Activated naive CD8-positive, alpha-beta T cell treated with anti-CD3 and anti-CD28 coated beads, Interleukin-2, amount 10 ng/mL, durations not matched to agents 7 days and 5 days (primary cell): ENCODE results near the gene ZNF74. TPM values are rescaled to one million over a fixed set of nuclear protein-coding genes. Genes with fewer than 3 reads are reported as not detected.
"Not testable (repeated sequence)": the region's sequence is repeated elsewhere in the genome, so short reads cannot be mapped to it uniquely, and the experiment has no call there.

Experiments
- ATAC-seq: fragments of 150-1000 bp; cut with Tn5 transposase; one replicate; pipeline ENCODE4 v1.10.0; 2021; ENCODE audit warnings: low read depth, moderate library complexity
- POLR2A ChIA-PET: fragments of 350-600 bp; sonication (Branson Sonifier 250); formaldehyde crosslinking; loops from one replicate; lab custom pipeline; 2021; ENCODE audit warnings: antibody characterized with exemption; lab: Charles Lee
- DNase-seq: peaks from one replicate; pipeline ENCODE4 v3.0.0; 2021
- H3K27ac Mint-ChIP-seq: one replicate; pipeline ENCODE4 v1.8.0; 2022; ENCODE audit warnings: mild to moderate bottlenecking, mixed read lengths
- H3K27me3 Mint-ChIP-seq: one replicate; pipeline ENCODE4 v1.8.0; 2022; ENCODE audit warnings: mild to moderate bottlenecking, moderate library complexity, mixed read lengths
- H3K36me3 Mint-ChIP-seq: one replicate; pipeline ENCODE4 v1.8.0; 2021; ENCODE audit warnings: mild to moderate bottlenecking, mixed read lengths
- H3K4me1 Mint-ChIP-seq: one replicate; pipeline ENCODE4 v1.8.0; 2021; ENCODE audit warnings: mixed read lengths
- H3K4me3 Mint-ChIP-seq: one replicate; pipeline ENCODE4 v1.8.0; 2022; ENCODE audit warnings: mild to moderate bottlenecking, moderate library complexity, mixed read lengths
- H3K9me3 Mint-ChIP-seq: one replicate; pipeline ENCODE4 v1.8.0; 2021; ENCODE audit warnings: mixed read lengths
- total RNA-seq, 2 experiments: library from RNA; stranded (reverse); gene quantifications; one replicate each; pipeline ENCODE4 v1.2.3, GENCODE V29; 2021

Gene ZNF74
- total RNA-seq, 2 experiments from 2014 or later = 10.7 to 13.3 TPM

GRCh38 chr22:20446383-20446970, 52.5 kb downstream of the ZNF74 start:
- H3K27ac Mint-ChIP-seq = no peak overlapping the region
- DNase-seq = no peak
- no peak for ATAC-seq
- POLR2A ChIA-PET = no interaction called here
- H3K27me3 Mint-ChIP-seq = no peaks in the 10 kb centered on the region
- no peaks in the 10 kb centered on the region for H3K9me3 Mint-ChIP-seq
- peaks cover 6% of the 10 kb centered on the region for H3K36me3 Mint-ChIP-seq
- no peak overlapping the region for H3K4me3 Mint-ChIP-seq
- H3K4me1 Mint-ChIP-seq = peaks cover 1% of the 10 kb centered on the region

DNA sequence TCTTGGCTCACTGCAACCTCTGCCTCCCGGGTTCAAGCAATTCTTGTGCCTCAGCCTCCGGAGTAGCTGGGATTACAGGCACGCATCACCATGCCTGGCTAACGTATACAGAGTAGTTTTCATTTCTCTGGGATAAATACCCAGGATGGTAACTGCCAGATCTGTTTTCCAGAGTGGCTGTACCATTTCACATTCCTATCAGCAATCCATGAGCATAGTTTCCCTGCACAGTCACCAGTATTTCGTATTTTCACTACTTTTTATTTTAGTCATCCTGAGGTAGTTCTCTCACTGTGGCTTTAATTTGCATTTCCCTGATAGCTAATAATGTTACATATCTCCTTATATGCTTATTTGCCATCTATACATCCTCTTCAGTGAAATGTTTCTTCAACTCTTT, 54.7 kb downstream of the ZNF74 start:
- POLR2A ChIA-PET = no interaction called here
- ATAC-seq (no peak), DNase-seq (no peak)
- no peak overlapping the region for H3K4me3 Mint-ChIP-seq
- no peaks in the 10 kb centered on the region for H3K9me3 Mint-ChIP-seq
- H3K36me3 Mint-ChIP-seq = peaks cover 8% of the 10 kb centered on the region
- H3K4me1 Mint-ChIP-seq = peaks cover 1% of the 10 kb centered on the region
- H3K27ac Mint-ChIP-seq = no peak overlapping the region
- H3K27me3 Mint-ChIP-seq = no peaks in the 10 kb centered on the region

GRCh38 chr22:20449819-20450550, 56.0 kb downstream of the ZNF74 start:
- no peaks in the 10 kb centered on the region for H3K27me3 Mint-ChIP-seq
- ATAC-seq = no peak
- peaks cover 3% of the 10 kb centered on the region for H3K36me3 Mint-ChIP-seq
- POLR2A ChIA-PET = no interaction called here
- H3K27ac Mint-ChIP-seq = no peak overlapping the region
- no peaks in the 10 kb centered on the region for H3K9me3 Mint-ChIP-seq
- DNase-seq = no peak
- H3K4me3 Mint-ChIP-seq = no peak overlapping the region
- peaks cover 2% of the 10 kb centered on the region for H3K4me1 Mint-ChIP-seq

DNA sequence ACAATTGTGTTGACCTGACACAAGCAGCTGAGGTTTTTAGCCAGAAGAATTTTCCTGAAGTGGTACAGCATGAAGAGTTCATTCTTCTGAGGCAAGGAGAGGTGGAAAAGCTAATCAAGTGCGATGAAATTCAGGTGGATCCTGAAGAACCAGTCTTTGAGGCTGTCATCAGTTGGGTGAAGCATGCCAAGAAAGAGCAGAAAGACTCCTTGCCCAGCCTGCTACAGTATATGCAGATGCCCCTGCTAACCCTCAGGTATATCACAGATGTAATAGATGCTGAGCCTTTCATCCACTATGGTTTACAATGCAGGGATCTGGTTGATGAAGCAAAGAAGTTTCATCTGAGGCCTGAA, 56.6 kb downstream of the ZNF74 start:
- DNase-seq (no peak), ATAC-seq (no peak)
- Mint-ChIP-seq H3K27ac (no peak overlapping the region), H3K9me3 (no peaks in the 10 kb centered on the region), H3K4me3 (no peak overlapping the region), H3K27me3 (no peaks in the 10 kb centered on the region), H3K4me1 (peaks cover 2% of the 10 kb centered on the region), H3K36me3 (peaks cover 5% of the 10 kb centered on the region)
- POLR2A ChIA-PET = no interaction called here

DNA sequence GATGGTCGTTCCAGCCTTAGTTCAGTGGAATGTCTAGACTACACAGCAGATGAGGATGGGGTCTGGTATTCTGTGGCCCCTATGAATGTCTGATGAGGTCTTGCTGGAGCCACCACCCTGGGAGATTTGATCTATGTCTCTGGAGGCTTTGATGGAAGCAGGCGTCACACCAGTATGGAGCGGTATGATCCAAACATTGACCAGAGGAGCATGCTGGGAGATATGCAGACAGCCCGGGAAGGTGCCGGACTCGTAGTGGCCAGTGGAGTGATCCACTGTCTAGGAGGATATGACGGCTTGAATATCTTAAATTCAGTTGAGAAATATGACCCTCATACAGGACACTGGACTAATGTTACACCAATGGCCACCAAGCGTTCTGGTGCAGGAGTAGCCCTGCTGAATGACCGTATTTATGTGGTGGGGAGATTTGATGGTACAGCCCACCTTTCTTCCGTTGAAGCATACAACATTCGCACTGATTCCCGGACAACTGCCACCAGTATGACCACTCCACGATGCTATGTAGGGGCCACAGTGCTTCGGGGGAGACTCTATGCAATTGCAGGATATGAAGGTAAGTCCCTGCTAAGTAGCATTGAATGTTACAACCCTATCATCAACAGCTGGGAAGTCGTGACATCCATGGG, 57.3 kb downstream of the ZNF74 start:
- H3K27ac Mint-ChIP-seq, ATAC-seq, H3K9me3 Mint-ChIP-seq, POLR2A ChIA-PET, H3K4me1 Mint-ChIP-seq, DNase-seq, H3K27me3 Mint-ChIP-seq, H3K4me3 Mint-ChIP-seq: not testable (repeated sequence)
- H3K36me3 Mint-ChIP-seq = peaks cover 11% of the 10 kb centered on the region

DNA sequence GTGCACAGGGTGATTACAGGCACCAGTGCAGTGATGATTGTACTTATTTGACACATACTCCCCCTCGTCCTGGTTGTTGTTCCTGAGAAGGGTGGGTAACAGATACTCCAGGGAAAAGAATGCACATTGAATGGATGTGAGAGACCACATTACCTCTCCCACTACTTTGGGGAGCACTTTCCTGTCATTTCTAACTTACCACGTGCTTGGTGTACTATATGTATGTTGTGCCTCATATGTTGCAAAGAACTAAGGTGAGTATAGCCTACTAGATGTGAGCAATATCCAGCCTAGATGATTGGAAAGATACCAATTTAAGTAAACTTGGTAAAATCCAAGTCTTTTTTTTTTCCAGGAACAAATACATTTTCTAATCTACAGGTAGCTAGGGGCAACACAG, 58.0 kb downstream of the ZNF74 start:
- H3K27ac Mint-ChIP-seq = no peak overlapping the region
- H3K36me3 Mint-ChIP-seq = peaks cover 11% of the 10 kb centered on the region
- no peak overlapping the region for H3K4me3 Mint-ChIP-seq
- no peaks in the 10 kb centered on the region for H3K9me3 Mint-ChIP-seq
- POLR2A ChIA-PET = no interaction called here
- ATAC-seq (no peak), DNase-seq (no peak)
- H3K4me1 Mint-ChIP-seq = peaks cover 11% of the 10 kb centered on the region
- no peaks in the 10 kb centered on the region for H3K27me3 Mint-ChIP-seq

DNA sequence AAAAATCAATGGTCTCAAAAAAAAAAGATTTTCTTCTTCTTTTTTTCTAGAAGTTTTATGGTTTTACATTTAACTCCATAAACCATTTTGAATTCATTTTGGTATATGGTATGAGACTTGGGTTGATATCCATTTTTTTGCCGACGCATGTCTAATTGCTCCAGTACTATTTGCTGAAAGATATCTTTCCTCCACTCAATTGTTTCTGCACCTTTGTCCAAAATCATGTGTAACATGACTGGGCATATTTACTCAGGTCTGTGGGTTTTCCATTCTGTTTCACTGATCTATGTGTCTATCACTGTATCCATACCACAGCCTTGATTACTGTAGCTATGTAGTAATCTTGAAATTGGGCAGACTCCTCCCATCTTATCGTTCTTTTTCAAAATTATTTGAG, 59.3 kb downstream of the ZNF74 start:
- no peak overlapping the region for H3K27ac Mint-ChIP-seq
- ATAC-seq = no peak
- no peaks in the 10 kb centered on the region for H3K9me3 Mint-ChIP-seq
- peaks cover 11% of the 10 kb centered on the region for H3K36me3 Mint-ChIP-seq
- no peak overlapping the region for H3K4me3 Mint-ChIP-seq
- POLR2A ChIA-PET = no interaction called here
- no peaks in the 10 kb centered on the region for H3K27me3 Mint-ChIP-seq
- DNase-seq = no peak
- H3K4me1 Mint-ChIP-seq = peaks cover 11% of the 10 kb centered on the region

- no peak for ATAC-seq
- H3K27me3 Mint-ChIP-seq = no peaks in the 10 kb centered on the region
- peaks cover 17% of the 10 kb centered on the region for H3K36me3 Mint-ChIP-seq
- no peak for DNase-seq
- H3K27ac Mint-ChIP-seq = no peak overlapping the region
- H3K4me1 Mint-ChIP-seq = peaks cover 12% of the 10 kb centered on the region
- POLR2A ChIA-PET = interaction anchor here (1.0 to 1.2 kb wide), 2 partner anchors 37 kb away, joined by 4 to 5 read pairs; no protein-coding TSS in a partner anchor
- no peak overlapping the region for H3K4me3 Mint-ChIP-seq
- no peaks in the 10 kb centered on the region for H3K9me3 Mint-ChIP-seq
Measured at GRCh38 chr22:20455709-20456063, 61.7 kb downstream of the ZNF74 start.

DNA sequence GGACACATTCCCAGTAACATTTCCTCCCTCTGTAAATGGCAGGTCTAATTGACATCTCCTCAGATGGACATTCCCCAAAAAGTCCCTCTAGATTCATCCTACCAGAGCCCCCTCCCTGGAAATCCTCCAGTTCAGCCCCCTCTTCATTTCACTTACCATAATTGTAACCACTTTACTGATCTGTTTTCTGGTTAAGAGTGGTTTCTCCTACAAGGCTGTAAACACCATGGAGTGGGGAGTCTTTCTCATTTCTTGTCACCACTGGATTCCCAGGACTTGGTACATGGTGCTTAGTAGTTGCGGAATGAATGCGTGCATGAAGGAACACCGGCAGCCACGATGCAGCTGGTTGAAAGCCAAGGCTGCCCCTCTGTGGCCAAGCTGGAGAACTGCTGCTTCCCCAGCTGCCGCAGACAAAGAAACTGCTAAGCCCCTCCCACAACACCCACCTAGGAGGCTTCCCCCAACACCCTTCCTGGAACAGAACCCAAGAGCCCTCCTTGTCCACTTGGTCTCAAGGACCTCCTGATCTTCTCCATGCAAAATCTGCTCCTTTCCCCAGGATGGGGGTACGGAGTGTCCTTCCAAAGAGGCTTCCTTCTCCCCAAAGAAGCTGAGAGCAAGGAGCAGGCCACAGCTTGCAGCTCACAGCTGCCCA, 62.2 kb downstream of the ZNF74 start:
- Mint-ChIP-seq H3K9me3 (no peaks in the 10 kb centered on the region), H3K4me1 (peaks cover 12% of the 10 kb centered on the region), H3K4me3 (no peak overlapping the region), H3K27ac (peak overlapping the region; percentile 62), H3K36me3 (peaks cover 21% of the 10 kb centered on the region), H3K27me3 (no peaks in the 10 kb centered on the region)
- peak; percentile 84 for ATAC-seq
- DNase-seq = peak; percentile 74
- POLR2A ChIA-PET = interaction anchor here (0.8 to 1.2 kb wide), 3 partner anchors 15 to 38 kb away, joined by 3 to 5 read pairs (median 3); no protein-coding TSS in a partner anchor

- H3K4me3 Mint-ChIP-seq = no peak overlapping the region
- peak overlapping the region; percentile 62 for H3K27ac Mint-ChIP-seq
- H3K27me3 Mint-ChIP-seq = no peaks in the 10 kb centered on the region
- no peak for ATAC-seq
- H3K36me3 Mint-ChIP-seq = peaks cover 21% of the 10 kb centered on the region
- H3K9me3 Mint-ChIP-seq = no peaks in the 10 kb centered on the region
- H3K4me1 Mint-ChIP-seq = peaks cover 12% of the 10 kb centered on the region
- POLR2A ChIA-PET = interaction anchor here (0.8 to 1.2 kb wide), 3 partner anchors 16 to 38 kb away, joined by 3 to 5 read pairs (median 3); no protein-coding TSS in a partner anchor
- DNase-seq = no peak
Measured at GRCh38 chr22:20456722-20457076, 62.7 kb downstream of the ZNF74 start.

DNA sequence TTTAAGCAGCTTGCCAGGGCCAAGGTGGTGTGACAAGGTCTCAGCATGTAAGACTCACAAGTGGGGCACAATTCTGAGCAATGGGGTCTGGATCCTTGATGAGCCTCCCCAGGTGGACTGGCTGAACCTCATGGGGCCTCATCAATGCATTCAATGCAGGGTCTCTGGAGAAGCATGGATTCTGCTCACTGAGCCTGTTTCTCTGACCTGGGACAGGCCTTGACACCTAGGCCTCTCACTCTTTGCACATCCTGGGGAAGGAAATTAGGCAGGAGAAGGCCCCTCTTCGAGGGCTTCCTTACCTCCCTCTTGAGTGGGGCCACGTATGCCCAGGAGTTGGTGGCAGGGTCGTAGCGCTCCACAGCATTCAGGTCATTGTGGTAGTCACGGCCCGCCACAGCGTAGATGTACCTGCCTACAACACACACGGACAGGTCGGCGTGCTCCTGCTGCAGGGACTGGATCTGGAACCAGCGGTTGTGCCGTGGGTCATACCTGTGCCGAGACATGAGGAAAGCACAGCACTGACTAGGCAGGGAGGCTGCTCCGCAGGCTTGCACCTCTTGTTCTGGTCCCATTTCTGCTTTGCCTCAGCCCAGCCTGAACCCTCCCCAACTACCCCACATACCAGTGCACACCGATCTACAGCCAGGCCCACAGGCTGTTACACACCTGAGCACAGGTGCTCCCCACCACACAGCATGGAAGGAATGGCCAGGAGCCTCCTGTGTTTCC, 63.7 kb downstream of the ZNF74 start:
- Mint-ChIP-seq H3K4me1 (peaks cover 14% of the 10 kb centered on the region), H3K36me3 (peaks cover 19% of the 10 kb centered on the region), H3K9me3 (no peaks in the 10 kb centered on the region), H3K27ac (no peak overlapping the region), H3K27me3 (no peaks in the 10 kb centered on the region), H3K4me3 (no peak overlapping the region)
- DNase-seq = no peak
- POLR2A ChIA-PET = interaction anchor here (0.7 kb wide), 1 partner anchor 76 kb away, joined by 7 read pairs; no protein-coding TSS in a partner anchor
- ATAC-seq = no peak
